GM23338 (cell line): ENCODE measurements around the gene MYO18B. TPM values are rescaled to one million over a fixed set of nuclear protein-coding genes. Genes with fewer than 3 reads are reported as not detected.

Experiments
- ATAC-seq: fragments of 200-7000 bp; cut with Tn5 transposase; 3 replicates; pipeline ENCODE4 v1.9.1; 2020
- DNase-seq: peaks from one replicate; pipeline ENCODE4 v3.0.0-alpha.2; 2015; ENCODE audit warnings: low spot score
- H2AFZ ChIP-seq: fragments of 200-600 bp; sonication (generic); 2 replicates; pipeline ENCODE4 v1.8.0; 2016; ENCODE audit warnings: antibody characterized with exemption, mild to moderate bottlenecking, moderate library complexity
- H3F3A ChIP-seq: fragments of 200-600 bp; sonication (generic); replicated peaks from 2 replicates; pipeline ENCODE4 v1.8.0; 2017; ENCODE audit warnings: antibody characterized with exemption, mixed run types, low read depth
- H3K27ac ChIP-seq: fragments of 200-600 bp; sonication (generic); 2 replicates; pipeline ENCODE4 v1.6.1; 2016; ENCODE audit warnings: low read depth
- H3K27me3 ChIP-seq: fragments of 200-600 bp; sonication (generic); 2 replicates; pipeline ENCODE4 v1.8.0; 2016; ENCODE audit warnings: mild to moderate bottlenecking, mixed run types, moderate library complexity; ENCODE audit not compliant: insufficient read depth
- H3K36me3 ChIP-seq: fragments of 200-600 bp; sonication (generic); 2 replicates; pipeline ENCODE4 v1.8.0; 2016; ENCODE audit warnings: mild to moderate bottlenecking; ENCODE audit not compliant: insufficient read depth
- H3K4me1 ChIP-seq: fragments of 200-600 bp; sonication (generic); 2 replicates; pipeline ENCODE4 v1.8.0; 2016; ENCODE audit warnings: mild to moderate bottlenecking, moderate library complexity; ENCODE audit not compliant: insufficient read depth
- H3K4me2 ChIP-seq: fragments of 200-600 bp; sonication (generic); 2 replicates; pipeline ENCODE4 v1.7.1; 2017; ENCODE audit warnings: mixed run types
- H3K4me3 ChIP-seq: fragments of 200-600 bp; sonication (generic); 2 replicates; pipeline ENCODE4 v1.6.1; 2016; ENCODE audit warnings: mixed run types
- H3K79me2 ChIP-seq: fragments of 200-600 bp; sonication (generic); replicated peaks from 2 replicates; pipeline ENCODE4 v1.8.0; 2017; ENCODE audit warnings: mild to moderate bottlenecking; ENCODE audit not compliant: insufficient read depth
- H3K9me2 ChIP-seq: fragments of 200-600 bp; sonication (generic); 2 replicates; pipeline ENCODE4 v1.8.0; 2017; ENCODE audit not compliant: insufficient read depth
- H4K20me1 ChIP-seq: fragments of 200-600 bp; sonication (generic); replicated peaks from 2 replicates; pipeline ENCODE4 v1.8.0; 2017; ENCODE audit warnings: mild to moderate bottlenecking; ENCODE audit not compliant: insufficient read depth
- H3K27ac Mint-ChIP-seq: 2 replicates; pipeline ENCODE4 v1.8.0; 2020; ENCODE audit warnings: inconsistent platforms, mild to moderate bottlenecking, moderate library complexity, mixed read lengths
- H3K27me3 Mint-ChIP-seq: 3 replicates; pipeline ENCODE4 v1.8.0; 2022; ENCODE audit warnings: low read depth, mild to moderate bottlenecking, moderate library complexity, mixed read lengths, inconsistent platforms; ENCODE audit not compliant: insufficient read depth, poor library complexity
- H3K36me3 Mint-ChIP-seq: 3 replicates; pipeline ENCODE4 v1.8.0; 2021; ENCODE audit warnings: low read depth, mild to moderate bottlenecking, inconsistent platforms, moderate library complexity, mixed read lengths
- H3K4me1 Mint-ChIP-seq: 3 replicates; pipeline ENCODE4 v1.8.0; 2020; ENCODE audit warnings: mild to moderate bottlenecking, inconsistent platforms, mixed read lengths
- H3K4me3 Mint-ChIP-seq: 3 replicates; pipeline ENCODE4 v1.8.0; 2021; ENCODE audit warnings: moderate library complexity, mild to moderate bottlenecking, inconsistent platforms, mixed read lengths
- H3K9me3 Mint-ChIP-seq: 3 replicates; pipeline ENCODE4 v1.8.0; 2020; ENCODE audit warnings: moderate library complexity, mild to moderate bottlenecking, inconsistent platforms, mixed read lengths
- CREB1 ChIP-seq: fragments of 250-450 bp; sonication (Bioruptor Pico); IDR thresholded peaks from 2 replicates; pipeline ENCODE4 v1.5.0; 2020; ENCODE audit warnings: low read depth, mild to moderate bottlenecking, moderate library complexity
- ETS1 ChIP-seq: IDR thresholded peaks from 2 replicates; pipeline ENCODE4 v1.6.1; 2016; ENCODE audit warnings: antibody characterized with exemption
- EZH2 ChIP-seq: fragments of 200-600 bp; sonication (generic); IDR thresholded peaks from one replicate; pipeline ENCODE4 v1.8.0; 2017; ENCODE audit warnings: antibody characterized with exemption, mild to moderate bottlenecking, low read depth; ENCODE audit not compliant: unreplicated experiment
- EZH2phosphoT487 ChIP-seq: fragments of 200-600 bp; sonication (generic); IDR thresholded peaks from one replicate; pipeline ENCODE4 v1.8.1; 2018; ENCODE audit warnings: antibody characterized with exemption; ENCODE audit not compliant: unreplicated experiment
- JUNB ChIP-seq: IDR thresholded peaks from one replicate; pipeline ENCODE4 v1.6.1; 2016; ENCODE audit warnings: antibody characterized with exemption; ENCODE audit not compliant: unreplicated experiment
- NANOG ChIP-seq: IDR thresholded peaks from 2 replicates; pipeline ENCODE4 v1.6.1; 2016; ENCODE audit warnings: antibody characterized with exemption, borderline replicate concordance
- POLR2AphosphoS5 ChIP-seq: IDR thresholded peaks from 2 replicates; pipeline ENCODE4 v1.6.1; 2016; ENCODE audit warnings: antibody characterized with exemption, low read depth
- STAT1 ChIP-seq: IDR thresholded peaks from one replicate; pipeline ENCODE4 v1.6.1; 2016; ENCODE audit warnings: antibody characterized with exemption; ENCODE audit not compliant: unreplicated experiment
- ZNF114 ChIP-seq: fragments of 250-450 bp; sonication (Bioruptor Pico); IDR thresholded peaks from 2 replicates; pipeline ENCODE4 v1.5.0; 2020; ENCODE audit warnings: mild to moderate bottlenecking, moderate library complexity
- ZNF331 ChIP-seq: fragments of 250-450 bp; sonication (Bioruptor Pico); IDR thresholded peaks from 2 replicates; pipeline ENCODE4 v1.5.0; 2020; ENCODE audit warnings: low read depth, mild to moderate bottlenecking, moderate library complexity
- ZNF462 ChIP-seq: fragments of 250-450 bp; sonication (Bioruptor Pico); IDR thresholded peaks from 2 replicates; pipeline ENCODE4 v1.5.0; 2020; ENCODE audit warnings: mild to moderate bottlenecking, moderate library complexity
- polyA plus RNA-seq: library from polyadenylated mRNA; unstranded; fragments of >200 nt; fragmentation: Nextera tagmentation; extraction: Ambion mirVana; gene quantifications from 2 replicates; pipeline ENCODE4 v1.2.1, GENCODE V29; 2016
- total RNA-seq: library from RNA; depleted of rRNA; stranded (reverse); fragments of >200 nt; shearing (Covaris generic); gene quantifications from 2 replicates; pipeline ENCODE4 v1.2.3, GENCODE V29; 2014
- TF ChIP-seq, protein P1 (sequence below): IDR thresholded peaks from one replicate; pipeline ENCODE4 v1.6.1; 2018; ENCODE audit warnings: antibody characterized with exemption; ENCODE audit not compliant: unreplicated experiment
- TF ChIP-seq, protein P2 (sequence below), 2 experiments: fragments of 200-600 bp in 1 of 2; sonication (generic) in 1 of 2; conservative IDR thresholded peaks; 2 replicates each; pipeline versions ENCODE4 v1.5.1 to v1.6.1; 2016 to 2017; ENCODE audit warnings: antibody characterized with exemption in 2 of 2, low read depth in 2 of 2, mild to moderate bottlenecking in 2 of 2, moderate library complexity in 1 of 2

Gene MYO18B
- total and polyA plus RNA-seq, 2 experiments from 2014 or later: 0.36 to 0.45 TPM

DNA sequence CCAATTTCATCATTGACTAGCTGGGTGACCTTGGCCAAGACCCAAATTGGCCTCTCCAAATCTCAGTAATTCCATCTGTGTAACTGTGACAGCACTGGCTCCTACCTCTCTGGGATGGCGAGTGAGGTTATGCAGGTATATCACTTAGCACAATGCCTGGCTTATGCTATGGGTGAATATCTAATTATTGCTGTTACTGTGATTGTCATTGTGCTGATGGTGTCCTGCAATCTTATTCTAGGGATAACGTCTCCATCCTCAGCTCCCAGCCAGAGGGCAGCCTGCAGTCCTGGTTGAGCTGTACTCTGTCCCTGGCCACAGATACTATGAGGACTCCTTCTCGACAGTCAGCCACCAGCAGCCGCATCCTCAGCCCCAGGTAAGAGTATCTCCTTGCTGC, 262.5 kb downstream of the MYO18B start:
- no peak overlapping the region for H3K4me3 ChIP-seq

More for the DNA sequence above, 262.5 kb downstream of the MYO18B start:
- H2AFZ ChIP-seq: no peak overlapping the region
- no peaks in the 10 kb centered on the region for H3K36me3 Mint-ChIP-seq
- no peak for DNase-seq
- no peaks in the 10 kb centered on the region for H4K20me1 ChIP-seq
- H3K9me2 ChIP-seq: no peaks in the 10 kb centered on the region; the same call in 1 of the 2 replicates
- no peak overlapping the region for H3K27ac Mint-ChIP-seq
- no peaks in the 10 kb centered on the region for H3K4me1 ChIP-seq
- no peaks in the 10 kb centered on the region for H3F3A ChIP-seq
- H3K27me3 Mint-ChIP-seq: peaks cover 3% of the 10 kb centered on the region
- H3K79me2 ChIP-seq: no peaks in the 10 kb centered on the region
- H3K36me3 ChIP-seq: no peaks in the 10 kb centered on the region
- no peak overlapping the region for H3K4me2 ChIP-seq
- H3K27me3 ChIP-seq: no peaks in the 10 kb centered on the region
- no peaks in the 10 kb centered on the region for H3K9me3 Mint-ChIP-seq
- TF ChIP-seq ZNF462 (CRISPR knock-in tag): no peak
- TF ChIP-seq, protein P1, sequence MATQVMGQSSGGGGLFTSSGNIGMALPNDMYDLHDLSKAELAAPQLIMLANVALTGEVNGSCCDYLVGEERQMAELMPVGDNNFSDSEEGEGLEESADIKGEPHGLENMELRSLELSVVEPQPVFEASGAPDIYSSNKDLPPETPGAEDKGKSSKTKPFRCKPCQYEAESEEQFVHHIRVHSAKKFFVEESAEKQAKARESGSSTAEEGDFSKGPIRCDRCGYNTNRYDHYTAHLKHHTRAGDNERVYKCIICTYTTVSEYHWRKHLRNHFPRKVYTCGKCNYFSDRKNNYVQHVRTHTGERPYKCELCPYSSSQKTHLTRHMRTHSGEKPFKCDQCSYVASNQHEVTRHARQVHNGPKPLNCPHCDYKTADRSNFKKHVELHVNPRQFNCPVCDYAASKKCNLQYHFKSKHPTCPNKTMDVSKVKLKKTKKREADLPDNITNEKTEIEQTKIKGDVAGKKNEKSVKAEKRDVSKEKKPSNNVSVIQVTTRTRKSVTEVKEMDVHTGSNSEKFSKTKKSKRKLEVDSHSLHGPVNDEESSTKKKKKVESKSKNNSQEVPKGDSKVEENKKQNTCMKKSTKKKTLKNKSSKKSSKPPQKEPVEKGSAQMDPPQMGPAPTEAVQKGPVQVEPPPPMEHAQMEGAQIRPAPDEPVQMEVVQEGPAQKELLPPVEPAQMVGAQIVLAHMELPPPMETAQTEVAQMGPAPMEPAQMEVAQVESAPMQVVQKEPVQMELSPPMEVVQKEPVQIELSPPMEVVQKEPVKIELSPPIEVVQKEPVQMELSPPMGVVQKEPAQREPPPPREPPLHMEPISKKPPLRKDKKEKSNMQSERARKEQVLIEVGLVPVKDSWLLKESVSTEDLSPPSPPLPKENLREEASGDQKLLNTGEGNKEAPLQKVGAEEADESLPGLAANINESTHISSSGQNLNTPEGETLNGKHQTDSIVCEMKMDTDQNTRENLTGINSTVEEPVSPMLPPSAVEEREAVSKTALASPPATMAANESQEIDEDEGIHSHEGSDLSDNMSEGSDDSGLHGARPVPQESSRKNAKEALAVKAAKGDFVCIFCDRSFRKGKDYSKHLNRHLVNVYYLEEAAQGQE: no peak
- TF ChIP-seq ZNF331 (CRISPR knock-in tag): no peak
- no peak for TF ChIP-seq NANOG
- no peak for TF ChIP-seq ZNF114 (CRISPR knock-in tag)
- TF ChIP-seq STAT1: no peak
- TF ChIP-seq ETS1: no peak
- TF ChIP-seq JUNB: no peak
- TF ChIP-seq, protein P2, sequence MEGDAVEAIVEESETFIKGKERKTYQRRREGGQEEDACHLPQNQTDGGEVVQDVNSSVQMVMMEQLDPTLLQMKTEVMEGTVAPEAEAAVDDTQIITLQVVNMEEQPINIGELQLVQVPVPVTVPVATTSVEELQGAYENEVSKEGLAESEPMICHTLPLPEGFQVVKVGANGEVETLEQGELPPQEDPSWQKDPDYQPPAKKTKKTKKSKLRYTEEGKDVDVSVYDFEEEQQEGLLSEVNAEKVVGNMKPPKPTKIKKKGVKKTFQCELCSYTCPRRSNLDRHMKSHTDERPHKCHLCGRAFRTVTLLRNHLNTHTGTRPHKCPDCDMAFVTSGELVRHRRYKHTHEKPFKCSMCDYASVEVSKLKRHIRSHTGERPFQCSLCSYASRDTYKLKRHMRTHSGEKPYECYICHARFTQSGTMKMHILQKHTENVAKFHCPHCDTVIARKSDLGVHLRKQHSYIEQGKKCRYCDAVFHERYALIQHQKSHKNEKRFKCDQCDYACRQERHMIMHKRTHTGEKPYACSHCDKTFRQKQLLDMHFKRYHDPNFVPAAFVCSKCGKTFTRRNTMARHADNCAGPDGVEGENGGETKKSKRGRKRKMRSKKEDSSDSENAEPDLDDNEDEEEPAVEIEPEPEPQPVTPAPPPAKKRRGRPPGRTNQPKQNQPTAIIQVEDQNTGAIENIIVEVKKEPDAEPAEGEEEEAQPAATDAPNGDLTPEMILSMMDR (conservative IDR thresholded peaks at IDR 0.05; ENCODE audit: low read depth in 2 of 2): no peak
- no peak for TF ChIP-seq CREB1 (CRISPR knock-in tag)
- no peak for TF ChIP-seq POLR2AphosphoS5
- TF ChIP-seq EZH2phosphoT487: no peak
- no peak for TF ChIP-seq EZH2
- H3K4me1 Mint-ChIP-seq: peaks cover 2% of the 10 kb centered on the region; the same call in 1 of the 3 replicates
- ATAC-seq: no peak
- H3K4me3 Mint-ChIP-seq: no peak overlapping the region
- no peak overlapping the region for H3K27ac ChIP-seq
